Measurements from ENCODE around the gene WIZ. TPM values are rescaled to one million over a fixed set of nuclear protein-coding genes. Genes with fewer than 3 reads are reported as not detected.

Gene WIZ
- total and polyA plus RNA-seq, 9 of the 15 experiments (the other 6 are each of a cell fraction or from before 2014, with no cell fraction given): 0.06 to 37.5 (median 4.8) TPM

DNA sequence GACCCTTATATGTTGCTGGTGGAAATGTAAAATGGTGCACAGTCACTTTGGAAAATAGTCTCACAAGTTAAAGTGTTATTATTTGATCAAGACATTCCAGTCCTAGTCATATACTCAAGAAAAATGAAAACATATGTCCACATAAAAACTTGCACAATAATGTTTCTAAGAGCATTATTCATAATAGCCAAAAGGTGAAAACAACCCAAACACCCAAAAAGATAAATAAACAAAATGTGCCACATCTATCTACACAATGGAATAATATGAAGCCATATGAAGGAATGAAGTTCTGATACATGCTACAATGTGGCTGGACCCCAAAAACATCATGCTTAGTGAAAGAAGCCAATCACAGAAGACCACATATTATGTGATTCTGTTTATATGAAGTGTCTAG lies 55.8 kb downstream of the WIZ start:
- no peaks in the 10 kb centered on the region; the same call in 1 of the 2 replicates for H4K20me1 ChIP-seq (replicated peaks; ENCODE audit: control insufficient read depth, insufficient read depth, low read length)
- no peaks in the 10 kb centered on the region for H3K9me1 ChIP-seq (ENCODE audit: control insufficient read depth, insufficient read depth, low read length)
- ATAC-seq (no peak), DNase-seq (ENCODE audit: extremely low read depth in 1 of 4, low spot score in 3 of 4) (no peak), FAIRE-seq (no peak)
- peaks cover 27% of the 10 kb centered on the region for H3K79me2 ChIP-seq (ENCODE audit: control insufficient read depth, insufficient read depth, low read length)
- POLR2A ChIA-PET: interaction anchor here (1.9 kb wide), 1 partner anchor 16 kb away, joined by 6 read pairs; no protein-coding TSS in a partner anchor
- TF ChIP-seq NFATC3 (IDR thresholded peaks at IDR 0.05): no peak
- TF ChIP-seq DMBX1 (CRISPR knock-in tag; IDR thresholded peaks at IDR 0.05; ENCODE audit: borderline replicate concordance): no peak
- TF ChIP-seq, protein P1, sequence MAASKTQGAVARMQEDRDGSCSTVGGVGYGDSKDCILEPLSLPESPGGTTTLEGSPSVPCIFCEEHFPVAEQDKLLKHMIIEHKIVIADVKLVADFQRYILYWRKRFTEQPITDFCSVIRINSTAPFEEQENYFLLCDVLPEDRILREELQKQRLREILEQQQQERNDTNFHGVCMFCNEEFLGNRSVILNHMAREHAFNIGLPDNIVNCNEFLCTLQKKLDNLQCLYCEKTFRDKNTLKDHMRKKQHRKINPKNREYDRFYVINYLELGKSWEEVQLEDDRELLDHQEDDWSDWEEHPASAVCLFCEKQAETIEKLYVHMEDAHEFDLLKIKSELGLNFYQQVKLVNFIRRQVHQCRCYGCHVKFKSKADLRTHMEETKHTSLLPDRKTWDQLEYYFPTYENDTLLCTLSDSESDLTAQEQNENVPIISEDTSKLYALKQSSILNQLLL (CRISPR knock-in tag; IDR thresholded peaks at IDR 0.05; ENCODE audit: borderline replicate concordance): no peak
- no peak for TF ChIP-seq ZNF140 (CRISPR knock-in tag; IDR thresholded peaks at IDR 0.05)
- no peak for TF ChIP-seq NFYB (IDR thresholded peaks at IDR 0.05; ENCODE audit: extremely low read depth, insufficient read length)
- TF ChIP-seq, protein P2, sequence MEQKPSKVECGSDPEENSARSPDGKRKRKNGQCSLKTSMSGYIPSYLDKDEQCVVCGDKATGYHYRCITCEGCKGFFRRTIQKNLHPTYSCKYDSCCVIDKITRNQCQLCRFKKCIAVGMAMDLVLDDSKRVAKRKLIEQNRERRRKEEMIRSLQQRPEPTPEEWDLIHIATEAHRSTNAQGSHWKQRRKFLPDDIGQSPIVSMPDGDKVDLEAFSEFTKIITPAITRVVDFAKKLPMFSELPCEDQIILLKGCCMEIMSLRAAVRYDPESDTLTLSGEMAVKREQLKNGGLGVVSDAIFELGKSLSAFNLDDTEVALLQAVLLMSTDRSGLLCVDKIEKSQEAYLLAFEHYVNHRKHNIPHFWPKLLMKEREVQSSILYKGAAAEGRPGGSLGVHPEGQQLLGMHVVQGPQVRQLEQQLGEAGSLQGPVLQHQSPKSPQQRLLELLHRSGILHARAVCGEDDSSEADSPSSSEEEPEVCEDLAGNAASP (IDR thresholded peaks at IDR 0.05): no peak
- TF ChIP-seq, protein P3, sequence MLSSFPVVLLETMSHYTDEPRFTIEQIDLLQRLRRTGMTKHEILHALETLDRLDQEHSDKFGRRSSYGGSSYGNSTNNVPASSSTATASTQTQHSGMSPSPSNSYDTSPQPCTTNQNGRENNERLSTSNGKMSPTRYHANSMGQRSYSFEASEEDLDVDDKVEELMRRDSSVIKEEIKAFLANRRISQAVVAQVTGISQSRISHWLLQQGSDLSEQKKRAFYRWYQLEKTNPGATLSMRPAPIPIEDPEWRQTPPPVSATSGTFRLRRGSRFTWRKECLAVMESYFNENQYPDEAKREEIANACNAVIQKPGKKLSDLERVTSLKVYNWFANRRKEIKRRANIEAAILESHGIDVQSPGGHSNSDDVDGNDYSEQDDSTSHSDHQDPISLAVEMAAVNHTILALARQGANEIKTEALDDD (IDR thresholded peaks at IDR 0.05): no peak
- TF ChIP-seq, protein P4, sequence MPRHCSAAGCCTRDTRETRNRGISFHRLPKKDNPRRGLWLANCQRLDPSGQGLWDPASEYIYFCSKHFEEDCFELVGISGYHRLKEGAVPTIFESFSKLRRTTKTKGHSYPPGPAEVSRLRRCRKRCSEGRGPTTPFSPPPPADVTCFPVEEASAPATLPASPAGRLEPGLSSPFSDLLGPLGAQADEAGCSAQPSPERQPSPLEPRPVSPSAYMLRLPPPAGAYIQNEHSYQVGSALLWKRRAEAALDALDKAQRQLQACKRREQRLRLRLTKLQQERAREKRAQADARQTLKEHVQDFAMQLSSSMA (CRISPR knock-in tag; IDR thresholded peaks at IDR 0.05): no peak
- TF ChIP-seq SREBF2 (CRISPR knock-in tag; IDR thresholded peaks at IDR 0.05): no peak
- no peak for TF ChIP-seq HDAC3 (IDR thresholded peaks at IDR 0.05; ENCODE audit: borderline replicate concordance, partially characterized antibody)
- no peak for TF ChIP-seq ZNF263 (CRISPR knock-in tag; IDR thresholded peaks at IDR 0.05; ENCODE audit: borderline replicate concordance)
- TF ChIP-seq ZBED1 (IDR thresholded peaks at IDR 0.05): no peak
- no peak for TF ChIP-seq ZNF3 (CRISPR knock-in tag; IDR thresholded peaks at IDR 0.05)
- TF ChIP-seq SOX6 (IDR thresholded peaks at IDR 0.05): no peak
- CTCF ChIA-PET (ENCODE audit: low intra/inter-chr PET ratio): no interaction called here
- peaks cover 79% of the 10 kb centered on the region for H3K36me3 ChIP-seq (ENCODE audit: control insufficient read depth, insufficient read depth, low read length)
- H3K9me3 ChIP-seq (replicated peaks; ENCODE audit: control insufficient read depth, insufficient read depth, low read depth, low read length): no peaks in the 10 kb centered on the region
- H3K27ac ChIP-seq (ENCODE audit: extremely low read depth, low read depth, low read length): no peak overlapping the region
- in situ Hi-C loops (cut with MboI) (no loop called here), intact Hi-C loops (cut with micrococcal nuclease) (no loop called here)
- no peak overlapping the region for H3K4me2 ChIP-seq (ENCODE audit: insufficient read depth, low read length)
- H3K4me1 ChIP-seq (replicated peaks in 1 of 2; ENCODE audit: control insufficient read depth in 2 of 2, insufficient read depth in 2 of 2, low read length in 2 of 2): peaks cover 0 to 8% of the 10 kb centered on the region in 2 experiments; a peak in 1 of 5 replicates
- BruUV-seq (replicated peaks): no TSS peak
- no peak overlapping the region for H3K9ac ChIP-seq (ENCODE audit: insufficient read depth in 1 of 2, low read depth in 2 of 2, low read length in 2 of 2)
- no peak overlapping the region for H2AFZ ChIP-seq (ENCODE audit: low read depth, low read length)
- H3K27me3 ChIP-seq (ENCODE audit: control insufficient read depth in 2 of 2, insufficient read depth in 2 of 2, low read length in 2 of 2): no peaks in the 10 kb centered on the region
- H3K4me3 ChIP-seq: no peak overlapping the region

All from K562 (cell line).